HepG2 (cell line): ENCODE results near the gene HYDIN.

Source experiments
- BCL3 ChIP-seq: sonication (generic); formaldehyde crosslinking; IDR thresholded peaks from 2 replicates; pipeline ENCODE4 v1.5.1; 2020; ENCODE audit warnings: mild to moderate bottlenecking, missing genetic modification reagents, moderate library complexity
- CEBPB ChIP-seq: IDR thresholded peaks from 2 replicates; pipeline ENCODE4 v1.6.1; 2011; ENCODE audit warnings: low read depth, low read length, improper control_type of control experiment, borderline replicate concordance
- CTCF ChIP-seq: sonication (generic); formaldehyde crosslinking; IDR thresholded peaks from 2 replicates; pipeline ENCODE4 v1.5.0; 2020; ENCODE audit warnings: mild to moderate bottlenecking, missing genetic modification reagents, moderate library complexity
- EHMT2 ChIP-seq: fragments of 200-600 bp; sonication (generic); IDR thresholded peaks from 2 replicates; pipeline ENCODE4 v1.7.0; 2017; ENCODE audit warnings: antibody characterized with exemption, low read depth, low read length, borderline replicate concordance
- EP300 ChIP-seq, 3 experiments: sonication (generic) in 1 of 3; formaldehyde crosslinking in 1 of 3; IDR thresholded peaks; 2 replicates each; pipeline versions ENCODE4 v1.5.1 to v1.6.1; 2011 to 2020; ENCODE audit warnings: low read depth in 2 of 3, low read length in 2 of 3, borderline replicate concordance in 1 of 3, improper control_type of control experiment in 1 of 3, mild to moderate bottlenecking in 1 of 3, missing genetic modification reagents in 1 of 3, moderate library complexity in 1 of 3
- EZH2 ChIP-seq: conservative IDR thresholded peaks from 2 replicates; pipeline ENCODE4 v1.6.1; 2012; ENCODE audit warnings: mild to moderate bottlenecking, low read depth, low read length, moderate library complexity
- FOXM1 ChIP-seq: sonication (generic); formaldehyde crosslinking; IDR thresholded peaks from 2 replicates; pipeline ENCODE4 v1.5.0; 2020; ENCODE audit warnings: missing genetic modification reagents
- GABPA ChIP-seq, 2 experiments: IDR thresholded peaks; 2 replicates each; pipeline ENCODE4 v1.6.1; 2011 to 2016; ENCODE audit warnings: low read depth in 2 of 2, low read length in 1 of 2, missing biosample characterization in 1 of 2, missing genetic modification characterization in 1 of 2
- SMARCC2 ChIP-seq: fragments of 450-650 bp; IDR thresholded peaks from 2 replicates; pipeline ENCODE4 v1.6.1; 2017; ENCODE audit warnings: antibody characterized with exemption, mild to moderate bottlenecking
- ZBTB43 ChIP-seq: sonication (generic); formaldehyde crosslinking; conservative IDR thresholded peaks from 2 replicates; pipeline ENCODE4 v1.4.0; 2020; ENCODE audit warnings: missing genetic modification reagents
- ZNF891 ChIP-seq: sonication (generic); formaldehyde crosslinking; IDR thresholded peaks from 2 replicates; pipeline ENCODE4 v1.5.0; 2020; ENCODE audit warnings: mild to moderate bottlenecking, missing genetic modification reagents

- no peak for TF ChIP-seq EZH2
- no peak for TF ChIP-seq GABPA (IDR thresholded peaks at IDR 0.05; ENCODE audit: low read depth, low read length)
- TF ChIP-seq GABPA (CRISPR knock-in tag; IDR thresholded peaks at IDR 0.05; ENCODE audit: low read depth): no peak
- no peak for TF ChIP-seq CTCF (CRISPR knock-in tag)
- no peak for TF ChIP-seq FOXM1 (CRISPR knock-in tag)
- no peak for TF ChIP-seq SMARCC2
- no peak for TF ChIP-seq BCL3
- TF ChIP-seq EP300 (IDR thresholded peaks at IDR 0.05; ENCODE audit: low read depth in 2 of 2, low read length in 2 of 2): no peak
- TF ChIP-seq EP300 (CRISPR knock-in tag; IDR thresholded peaks at IDR 0.05; ENCODE audit: borderline replicate concordance): no peak
- no peak for TF ChIP-seq CEBPB
- TF ChIP-seq ZNF891 (CRISPR knock-in tag): no peak
- TF ChIP-seq EHMT2: no peak
- TF ChIP-seq ZBTB43 (CRISPR knock-in tag): no peak
These were observed 458.0 kb downstream of the HYDIN start for GRCh38 chr16:70772493-70772892.
